T-cell (primary cell): Measurements from ENCODE around the gene ALDH1L2. TPM values are rescaled to one million over a fixed set of nuclear protein-coding genes. Genes with fewer than 3 reads are reported as not detected.

Experiments used
- ATAC-seq, 4 experiments: fragments of 200-7000 bp in 3 of 4; fragments of 150-1000 bp in 1 of 4; cut with Tn5 transposase; replicated peaks in 1 of 4; 1 replicate in 3 of 4; 2 replicates in 1 of 4; pipeline ENCODE4 v1.10.0; 2021; ENCODE audit warnings: moderate library complexity in 3 of 4, mild to moderate bottlenecking in 2 of 4, moderate number of reproducible peaks in 1 of 4
- CTCF ChIA-PET, 2 donors: fragments of 300-600 bp; sonication (Branson Sonifier 250); formaldehyde crosslinking; loops; one replicate each; lab custom pipeline; 2022; ENCODE audit warnings: antibody characterized with exemption in 2 of 2; lab: Charles Lee
- POLR2A ChIA-PET, 2 donors: fragments of 300-600 bp; sonication (Branson Sonifier 250); formaldehyde crosslinking; loops; one replicate each; lab custom pipeline; 2022; ENCODE audit warnings: antibody characterized with exemption in 2 of 2; lab: Charles Lee
- DNase-seq, 35 experiments: peaks; one replicate each; pipeline versions ENCODE4 v3.0.0 to v3.0.0-alpha.2; 2013 to 2023
- H3K27ac ChIP-seq: one replicate; pipeline ENCODE4 v1.5.1; 2013; ENCODE audit warnings: low read length
- H3K27me3 ChIP-seq, 2 experiments: replicated peaks in 1 of 2; 1 replicate in 1 of 2; 2 replicates in 1 of 2; pipeline versions ENCODE4 v1.6.1 to v1.7.0; 2013; ENCODE audit warnings: low read length in 1 of 2, mixed read lengths in 1 of 2; ENCODE audit not compliant: control insufficient read depth in 2 of 2, insufficient read depth in 2 of 2; ENCODE audit errors: extremely low read depth in 1 of 2
- H3K36me3 ChIP-seq, 2 donors: 1 replicate in 1 of 2; 2 replicates in 1 of 2; pipeline versions ENCODE4 v1.6.1 to v1.7.0; 2013; ENCODE audit warnings: low read length in 1 of 2; ENCODE audit not compliant: control insufficient read depth in 2 of 2, insufficient read depth in 1 of 2; ENCODE audit errors: extremely low read depth in 1 of 2
- H3K4me1 ChIP-seq, 2 experiments: 1 replicate in 1 of 2; 2 replicates in 1 of 2; pipeline versions ENCODE4 v1.6.1 to v1.7.0; 2013; ENCODE audit warnings: low read length in 2 of 2, mixed read lengths in 1 of 2; ENCODE audit not compliant: insufficient read depth in 2 of 2, control insufficient read depth in 1 of 2; ENCODE audit errors: extremely low read depth in 1 of 2
- H3K4me3 ChIP-seq, 2 donors: 1 replicate in 1 of 2; 2 replicates in 1 of 2; pipeline versions ENCODE4 v1.5.1 to v1.7.0; 2013; ENCODE audit warnings: mild to moderate bottlenecking in 2 of 2, low read length in 1 of 2, moderate library complexity in 1 of 2; ENCODE audit not compliant: control insufficient read depth in 1 of 2; ENCODE audit errors: extremely low read depth in 1 of 2
- H3K9me3 ChIP-seq: 2 replicates; pipeline ENCODE4 v1.7.0; 2013
- H3K27ac Mint-ChIP-seq, 2 donors: one replicate each; pipeline ENCODE4 v1.8.0; 2020 to 2021; ENCODE audit warnings: mild to moderate bottlenecking in 2 of 2, mixed read lengths in 2 of 2
- H3K27me3 Mint-ChIP-seq, 2 donors: one replicate each; pipeline ENCODE4 v1.8.0; 2021 to 2022; ENCODE audit warnings: mixed read lengths in 2 of 2
- H3K36me3 Mint-ChIP-seq: one replicate; pipeline ENCODE4 v1.8.0; 2021; ENCODE audit warnings: mixed read lengths
- H3K4me1 Mint-ChIP-seq, 3 donors: one replicate each; pipeline ENCODE4 v1.8.0; 2020 to 2022; ENCODE audit warnings: mixed read lengths in 3 of 3, mild to moderate bottlenecking in 1 of 3
- H3K4me3 Mint-ChIP-seq, 3 donors: one replicate each; pipeline ENCODE4 v1.8.0; 2020 to 2022; ENCODE audit warnings: mild to moderate bottlenecking in 3 of 3, mixed read lengths in 3 of 3, moderate library complexity in 3 of 3
- H3K9me3 Mint-ChIP-seq, 3 donors: one replicate each; pipeline ENCODE4 v1.8.0; 2020 to 2022; ENCODE audit warnings: mixed read lengths in 3 of 3
- WGBS: methylation state at CpG from one replicate; pipeline ENCODE4 v1.1.5; 2013; ENCODE audit warnings: missing lambda C conversion rate; ENCODE audit not compliant: insufficient coverage; 5-methylcytosine and 5-hydroxymethylcytosine counted together
- total RNA-seq, 35 experiments: library from RNA in 6 of 35; stranded (reverse) in 6 of 35; fragments of 120-200 nt in 1 of 35; gene quantifications; one replicate each; pipeline versions ENCODE4 v1.2.1 to v1.2.4 and lab custom pipeline; 2013 to 2026

ALDH1L2 gene
- under 1 TPM in 4 of 5 donors, not detected in 1; 0.07 to 0.51 (median 0.16) TPM for total RNA-seq
- total RNA-seq (2013): 0.06 TPM
- 0 to 1.9 (median 0.28) reads per million in 29 experiments for total RNA-seq (lab: John Stamatoyannopoulos, UW)

DNA sequence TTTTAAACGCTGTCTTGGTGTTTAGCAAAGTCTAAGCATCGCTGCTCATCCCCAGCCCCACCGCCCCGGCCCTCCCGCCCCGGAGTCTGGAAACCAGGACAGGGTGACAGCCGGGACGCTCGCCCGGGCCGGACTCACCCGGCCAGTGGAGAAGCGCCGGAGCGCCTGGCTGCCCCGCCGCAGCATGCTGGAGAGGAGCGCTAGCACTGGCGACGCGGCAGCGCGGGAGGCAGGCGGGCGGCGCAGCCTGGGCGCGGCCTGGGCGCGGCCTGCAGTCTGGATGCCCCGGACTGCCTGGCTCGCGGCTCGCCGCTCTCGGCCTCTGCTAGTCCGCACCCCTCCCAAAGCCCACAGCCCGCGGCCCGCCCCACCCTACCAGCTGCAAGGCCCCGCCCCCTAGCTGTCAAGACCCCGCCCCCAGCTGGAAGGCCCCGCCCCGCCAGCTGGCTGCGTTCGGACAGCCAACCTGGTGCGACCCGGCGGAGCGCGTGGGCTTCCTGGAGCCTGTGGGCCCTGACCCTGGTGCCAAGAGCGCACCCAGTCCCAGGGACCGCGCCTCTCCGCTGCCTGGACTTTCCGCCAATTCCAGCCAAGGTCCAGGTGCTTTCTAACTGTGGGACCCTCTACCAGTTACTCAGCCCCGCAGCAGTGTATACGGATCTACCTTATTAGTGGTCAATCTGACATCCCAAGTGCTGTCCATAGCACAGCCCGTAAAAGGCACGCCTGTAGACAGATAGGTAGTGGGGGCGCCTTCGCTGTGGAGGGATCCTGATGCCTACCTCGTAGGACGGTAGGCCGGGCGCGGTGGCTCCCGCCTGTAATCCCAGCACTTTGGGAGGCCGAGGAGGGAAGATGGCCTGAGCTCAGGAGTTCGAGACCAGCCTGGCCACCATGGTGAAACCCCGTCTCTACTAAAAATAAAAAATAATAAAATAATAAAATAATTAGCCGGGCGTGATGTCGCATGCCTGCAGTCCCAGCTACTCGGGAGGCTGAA is at the start of gene ALDH1L2:
ALDH1L2 (minus strand) TSS at position 208 of the 1,000 bp plus-strand sequence; CDS start at position 186, 22 bp downstream.
- Histone ChIP-seq H3K4me3 (peak within 1 kb of the TSS in 1 of 2 donors; percentile 66), H3K27me3 (peaks cover 4 to 23% of the 10 kb centered on the region in 2 experiments), H3K9me3 (no peaks in the 10 kb centered on the region), H3K36me3 (no peaks in the 10 kb centered on the region), H3K27ac (no peak within 1 kb of the TSS), H3K4me1 (peaks cover 0 to 8% of the 10 kb centered on the region in 2 experiments)
- ChIA-PET POLR2A (no interaction called here), CTCF (no interaction called here)
- H3K27me3 Mint-ChIP-seq: peaks cover 34 to 37% of the 10 kb centered on the region in 2 donors
- no peak within 1 kb of the TSS for H3K27ac Mint-ChIP-seq
- DNase-seq (peak in 19 of 35 experiments; percentile 0 to 35 (median 14)), ATAC-seq (peak; percentile 69 to 85 (median 80))
- H3K4me3 Mint-ChIP-seq: peak within 1 kb of the TSS; percentile 62 to 69 (median 66)
- peaks cover 7 to 11% (median 10%) of the 10 kb centered on the region in 3 donors for H3K4me1 Mint-ChIP-seq
- H3K36me3 Mint-ChIP-seq: peaks cover 3% of the 10 kb centered on the region
- peaks cover 0 to 5% (median 5%) of the 10 kb centered on the region in 3 donors for H3K9me3 Mint-ChIP-seq
- 16% methylated on average over 52 of the region's 75 CpGs for WGBS

- no peak overlapping the region for H3K27ac ChIP-seq
- ChIA-PET POLR2A (interaction anchor here in 1 of 2 donors (0.6 to 1.0 kb wide), 2 partner anchors 41 to 1191 kb away, joined by 3 to 4 read pairs; no protein-coding TSS in a partner anchor), CTCF (no interaction called here)
- no peaks in the 10 kb centered on the region for H3K9me3 Mint-ChIP-seq
- no peaks in the 10 kb centered on the region for H3K9me3 ChIP-seq
- no peak overlapping the region for H3K27ac Mint-ChIP-seq
- H3K4me1 Mint-ChIP-seq: peaks cover 0 to 4% (median 2%) of the 10 kb centered on the region in 3 donors
- H3K36me3 ChIP-seq: peaks cover 0 to 78% of the 10 kb centered on the region in 2 donors
- H3K4me3 ChIP-seq: no peak overlapping the region
- no peaks in the 10 kb centered on the region for H3K27me3 ChIP-seq
- no peak for ATAC-seq
- no peaks in the 10 kb centered on the region for H3K27me3 Mint-ChIP-seq
- no peaks in the 10 kb centered on the region for H3K4me1 ChIP-seq
- peaks cover 62% of the 10 kb centered on the region for H3K36me3 Mint-ChIP-seq
- H3K4me3 Mint-ChIP-seq: no peak overlapping the region
- DNase-seq: no peak
- WGBS: 57% methylated on average over 1 of the region's 2 CpGs
Measured at GRCh38 chr12:105120551-105120950, 36.3 kb upstream of the ALDH1L2 start.

DNA sequence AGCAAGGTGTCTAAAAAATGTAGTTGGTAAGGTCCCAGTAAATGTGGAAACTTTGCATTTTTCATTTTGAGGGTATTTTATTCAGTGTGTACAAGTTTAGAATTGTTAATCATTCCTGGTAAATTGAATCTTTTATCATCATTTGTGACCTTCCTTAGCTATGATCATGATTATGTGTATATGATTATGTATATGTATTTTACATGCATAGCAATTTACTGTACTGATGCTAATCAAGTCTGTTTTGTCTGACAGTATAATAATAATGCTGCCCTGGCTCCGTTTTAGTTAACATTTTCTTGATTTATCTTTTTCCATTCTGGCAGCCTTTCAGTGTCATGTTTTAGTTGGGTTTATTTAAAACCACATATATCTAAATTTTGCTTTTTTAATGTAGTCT is 32.7 kb upstream of the ALDH1L2 start:
- no peaks in the 10 kb centered on the region for H3K9me3 ChIP-seq
- ChIA-PET POLR2A (interaction anchor here in 1 of 2 donors (1.3 kb wide), 1 partner anchor 9 kb away, joined by 6 read pairs; the partner anchor contains the start of gene WASHC4), CTCF (no interaction called here)
- H3K9me3 Mint-ChIP-seq: no peaks in the 10 kb centered on the region
- no peak overlapping the region for H3K27ac Mint-ChIP-seq
- no peaks in the 10 kb centered on the region for H3K27me3 ChIP-seq
- no peak for ATAC-seq
- H3K4me1 ChIP-seq: peaks cover 0 to under 1% of the 10 kb centered on the region in 2 experiments
- no peak overlapping the region for H3K4me3 ChIP-seq
- H3K27ac ChIP-seq: no peak overlapping the region
- peaks cover 66% of the 10 kb centered on the region for H3K36me3 Mint-ChIP-seq
- H3K4me3 Mint-ChIP-seq: no peak overlapping the region
- peaks cover 0 to 68% of the 10 kb centered on the region in 2 donors for H3K36me3 ChIP-seq
- no CpG with 5 or more reads among the region's 1 CpG for WGBS
- no peak for DNase-seq
- peaks cover 21 to 24% (median 22%) of the 10 kb centered on the region in 3 donors for H3K4me1 Mint-ChIP-seq
- H3K27me3 Mint-ChIP-seq: no peaks in the 10 kb centered on the region

DNA sequence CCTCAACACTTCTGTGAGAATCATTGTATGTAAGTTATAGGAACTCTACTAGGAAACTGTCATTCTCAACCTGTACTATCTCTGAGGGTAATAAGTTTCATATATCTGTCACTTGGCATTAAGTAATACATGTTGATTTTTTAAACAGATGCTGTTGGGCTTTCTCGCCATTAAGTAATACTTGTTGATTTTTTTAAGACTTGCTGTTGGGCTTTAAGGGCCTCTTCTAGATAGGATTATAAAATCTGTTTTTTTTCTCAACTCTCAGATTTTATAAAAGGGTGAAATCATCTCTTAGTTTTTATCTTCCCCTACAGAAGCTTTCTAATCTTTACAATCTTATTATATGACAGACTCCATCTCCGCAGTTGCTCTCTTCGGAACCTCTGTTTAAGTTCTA is 28.8 kb upstream of the ALDH1L2 start:
- peaks cover 41% of the 10 kb centered on the region for H3K36me3 Mint-ChIP-seq
- POLR2A ChIA-PET: no interaction called here
- no peak for ATAC-seq
- no peaks in the 10 kb centered on the region for H3K27me3 ChIP-seq
- no peaks in the 10 kb centered on the region for H3K9me3 ChIP-seq
- WGBS: no CpG with 5 or more reads among the region's 3 CpGs
- H3K4me3 Mint-ChIP-seq: no peak overlapping the region
- H3K27me3 Mint-ChIP-seq: no peaks in the 10 kb centered on the region
- H3K36me3 ChIP-seq: peaks cover 0 to 45% of the 10 kb centered on the region in 2 donors
- no peak overlapping the region for H3K4me3 ChIP-seq
- peaks cover 8 to 21% of the 10 kb centered on the region in 2 experiments for H3K4me1 ChIP-seq
- no peak overlapping the region for H3K27ac Mint-ChIP-seq
- CTCF ChIA-PET: no interaction called here
- H3K27ac ChIP-seq: no peak overlapping the region
- no peaks in the 10 kb centered on the region for H3K9me3 Mint-ChIP-seq
- DNase-seq: no peak
- peaks cover 46 to 51% (median 49%) of the 10 kb centered on the region in 3 donors for H3K4me1 Mint-ChIP-seq

- Histone ChIP-seq H3K27ac (no peak overlapping the region), H3K9me3 (no peaks in the 10 kb centered on the region), H3K4me3 (no peak overlapping the region), H3K4me1 (peaks cover 8 to 21% of the 10 kb centered on the region in 2 experiments), H3K27me3 (peaks cover 0 to under 1% of the 10 kb centered on the region in 2 experiments), H3K36me3 (peaks cover 0 to 26% of the 10 kb centered on the region in 2 donors)
- POLR2A ChIA-PET: interaction anchor here in 1 of 2 donors (0.6 kb wide), 1 partner anchor 1139 kb away, joined by 4 read pairs; no protein-coding TSS in a partner anchor
- DNase-seq (no peak), ATAC-seq (no peak)
- peaks cover 24% of the 10 kb centered on the region for H3K36me3 Mint-ChIP-seq
- WGBS: no CpG with 5 or more reads among the region's 4 CpGs
- H3K9me3 Mint-ChIP-seq: no peaks in the 10 kb centered on the region
- H3K27ac Mint-ChIP-seq: no peak overlapping the region
- H3K27me3 Mint-ChIP-seq: peaks cover 5 to 6% of the 10 kb centered on the region in 2 donors
- peaks cover 52 to 58% (median 57%) of the 10 kb centered on the region in 3 donors for H3K4me1 Mint-ChIP-seq
- CTCF ChIA-PET: no interaction called here
- peak overlapping the region in 1 of 3 donors; percentile 9 for H3K4me3 Mint-ChIP-seq
Measured at GRCh38 chr12:105110851-105111250, 26.6 kb upstream of the ALDH1L2 start.
